OCI-LY3 (cell line): Measurements from ENCODE around the gene FGF7.

Source experiments
- H2AFZ ChIP-seq: fragments of 200-600, 300-600 bp; shearing (Covaris generic); 2 replicates; pipeline ENCODE4 v1.6.0; 2014; ENCODE audit warnings: antibody characterized with exemption, low read depth, low read length
- H3K27ac ChIP-seq: fragments of 200-600, 300-600 bp; sonication (generic); 2 replicates; pipeline ENCODE4 v1.5.1; 2014; ENCODE audit warnings: mild to moderate bottlenecking, low read length, moderate library complexity, mixed read lengths
- H3K27me3 ChIP-seq: fragments of 200-600, 300-600 bp; sonication (generic); 2 replicates; pipeline ENCODE4 v1.6.1; 2014; ENCODE audit warnings: low read depth, low read length, mixed read lengths
- H3K36me3 ChIP-seq: fragments of 200-600, 300-600 bp; sonication (generic); replicated peaks from 2 replicates; pipeline ENCODE3; 2014; ENCODE audit warnings: low read depth, low read length, mixed read lengths
- H3K4me1 ChIP-seq: fragments of 300-600, 200-600 bp; sonication (generic); 2 replicates; pipeline ENCODE4 v1.6.1; 2014; ENCODE audit warnings: low read length, mixed read lengths
- H3K4me2 ChIP-seq: fragments of 200-600, 300-600 bp; sonication (generic); 2 replicates; pipeline ENCODE4 v1.6.1; 2014; ENCODE audit warnings: low read length, mixed read lengths
- H3K4me3 ChIP-seq: fragments of 300-600, 200-600 bp; sonication (generic); 2 replicates; pipeline ENCODE4 v1.5.1; 2014; ENCODE audit warnings: antibody characterized with exemption, mild to moderate bottlenecking, low read length, moderate library complexity
- H3K79me2 ChIP-seq: fragments of 300-600, 200-600 bp; shearing (Covaris generic); 2 replicates; pipeline ENCODE4 v1.6.1; 2014; ENCODE audit warnings: mild to moderate bottlenecking, low read length, mixed read lengths
- H3K9ac ChIP-seq: fragments of 300-600, 200-600 bp; shearing (Covaris generic); 2 replicates; pipeline ENCODE4 v1.6.0; 2014; ENCODE audit warnings: mild to moderate bottlenecking, low read length, moderate library complexity
- H3K9me3 ChIP-seq: fragments of 200-600, 300-600 bp; shearing (Covaris generic); 2 replicates; pipeline ENCODE4 v1.6.1; 2014; ENCODE audit warnings: low read length, mixed read lengths; ENCODE audit not compliant: insufficient read depth
- H4K20me1 ChIP-seq: fragments of 200-600, 300-600 bp; sonication (generic); 2 replicates; pipeline ENCODE4 v1.6.1; 2016; ENCODE audit warnings: low read length, mixed read lengths; ENCODE audit not compliant: insufficient read depth
- CTCF ChIP-seq: fragments of 200-600, 300-600 bp; sonication (generic); IDR thresholded peaks from 2 replicates; pipeline ENCODE4 v1.5.1; 2014; ENCODE audit warnings: antibody characterized with exemption, low read length, low read depth
- EZH2phosphoT487 ChIP-seq: fragments of 200-600 bp; shearing (Covaris generic); IDR thresholded peaks from 2 replicates; pipeline ENCODE4 v1.6.1; 2018; ENCODE audit warnings: antibody characterized with exemption, mixed run types, low read depth

The FGF7 gene

DNA sequence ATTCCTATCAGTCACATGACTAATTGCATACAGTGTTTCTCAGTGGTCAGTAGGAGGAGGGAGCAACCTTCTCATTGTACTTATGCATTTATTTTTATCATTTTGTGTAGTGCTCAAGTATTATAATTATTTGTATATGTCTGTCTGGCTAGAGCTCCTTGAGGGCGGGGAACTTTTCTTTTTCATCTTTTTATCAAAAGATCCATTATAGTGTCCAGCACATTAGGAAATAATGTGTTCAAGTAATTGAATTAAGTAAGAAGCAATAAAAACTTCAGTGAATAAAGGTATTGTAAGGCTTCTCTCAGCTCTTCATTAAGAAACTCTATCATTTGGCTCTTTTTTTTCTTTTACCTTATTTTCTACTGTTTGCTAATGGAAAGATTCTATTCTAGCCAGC, 18.8 kb downstream of the FGF7 start:
- H4K20me1 ChIP-seq, result no peaks in the 10 kb centered on the region
- H3K4me3 ChIP-seq, result no peak overlapping the region
- H3K27ac ChIP-seq, result no peak overlapping the region
- no peak overlapping the region for H3K4me2 ChIP-seq
- no peaks in the 10 kb centered on the region for H3K79me2 ChIP-seq
- H3K4me1 ChIP-seq, result no peaks in the 10 kb centered on the region
- H3K36me3 ChIP-seq, result no peaks in the 10 kb centered on the region
- no peak overlapping the region for H2AFZ ChIP-seq
- no peaks in the 10 kb centered on the region for H3K27me3 ChIP-seq
- TF ChIP-seq CTCF (no peak), EZH2phosphoT487 (no peak)
- H3K9me3 ChIP-seq, result no peaks in the 10 kb centered on the region
- H3K9ac ChIP-seq, result no peak overlapping the region

GRCh38 chr15:49452595-49452994, 29.6 kb downstream of the FGF7 start:
- no peak overlapping the region for H3K4me2 ChIP-seq
- TF ChIP-seq CTCF, result no peak
- TF ChIP-seq EZH2phosphoT487, result no peak
- H3K9me3 ChIP-seq, result no peaks in the 10 kb centered on the region
- H3K4me1 ChIP-seq, result no peaks in the 10 kb centered on the region
- no peaks in the 10 kb centered on the region for H3K79me2 ChIP-seq
- H3K27me3 ChIP-seq, result no peaks in the 10 kb centered on the region
- H4K20me1 ChIP-seq, result no peaks in the 10 kb centered on the region
- no peaks in the 10 kb centered on the region for H3K36me3 ChIP-seq
- no peak overlapping the region for H3K9ac ChIP-seq
- H3K4me3 ChIP-seq, result no peak overlapping the region
- no peak overlapping the region for H3K27ac ChIP-seq
- no peak overlapping the region for H2AFZ ChIP-seq

DNA sequence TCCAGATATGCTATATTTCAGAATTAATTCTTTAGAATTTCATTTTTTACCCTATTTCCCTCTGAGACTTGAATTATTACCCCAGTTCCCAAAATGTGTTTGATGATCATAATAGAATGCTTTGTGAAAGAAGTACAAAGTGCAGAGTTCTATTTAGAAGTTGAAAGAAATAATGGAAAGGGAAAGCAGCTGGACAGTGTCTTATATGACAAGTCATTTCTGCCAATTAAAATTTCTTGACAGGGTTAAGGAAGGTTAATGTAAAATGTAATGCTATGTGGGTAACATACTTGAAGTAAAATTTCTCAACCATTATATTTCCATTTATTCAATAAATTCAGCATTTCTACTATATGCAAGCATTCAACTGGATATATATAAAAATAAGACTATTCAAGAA, 33.1 kb downstream of the FGF7 start:
- no peak overlapping the region for H3K4me2 ChIP-seq
- H3K79me2 ChIP-seq, result no peaks in the 10 kb centered on the region
- H3K27me3 ChIP-seq, result no peaks in the 10 kb centered on the region; the same call in 1 of the 2 replicates
- H4K20me1 ChIP-seq, result no peaks in the 10 kb centered on the region
- no peaks in the 10 kb centered on the region for H3K9me3 ChIP-seq
- no peaks in the 10 kb centered on the region for H3K36me3 ChIP-seq
- no peaks in the 10 kb centered on the region for H3K4me1 ChIP-seq
- no peak overlapping the region for H3K27ac ChIP-seq
- H2AFZ ChIP-seq, result no peak overlapping the region
- no peak overlapping the region for H3K9ac ChIP-seq
- TF ChIP-seq CTCF, result no peak
- no peak for TF ChIP-seq EZH2phosphoT487
- H3K4me3 ChIP-seq, result no peak overlapping the region

DNA sequence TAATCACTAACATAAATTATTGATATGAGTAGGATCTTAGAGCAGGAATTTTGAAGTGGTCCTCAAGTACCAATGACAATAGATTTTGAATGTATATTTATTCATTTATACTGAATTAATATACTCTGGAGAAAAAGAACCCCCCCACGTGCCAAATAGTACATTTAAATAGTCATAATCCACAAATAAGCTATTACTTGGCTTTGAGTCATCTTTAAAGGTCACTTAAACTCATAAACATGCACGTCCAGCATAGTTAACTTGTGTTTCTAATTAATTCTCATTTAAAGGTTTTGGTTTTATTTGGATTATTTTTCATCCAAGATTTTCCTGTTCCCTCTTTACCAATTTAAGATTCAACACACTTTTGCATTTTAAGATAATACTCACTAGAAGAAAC, 35.1 kb downstream of the FGF7 start:
- no peaks in the 10 kb centered on the region for H4K20me1 ChIP-seq
- no peak overlapping the region for H3K9ac ChIP-seq
- H3K4me1 ChIP-seq, result no peaks in the 10 kb centered on the region
- H3K27ac ChIP-seq, result no peak overlapping the region
- no peaks in the 10 kb centered on the region; the same call in 1 of the 2 replicates for H3K27me3 ChIP-seq
- no peak overlapping the region for H3K4me2 ChIP-seq
- H2AFZ ChIP-seq, result no peak overlapping the region
- H3K4me3 ChIP-seq, result no peak overlapping the region
- no peaks in the 10 kb centered on the region for H3K9me3 ChIP-seq
- H3K36me3 ChIP-seq, result no peaks in the 10 kb centered on the region
- H3K79me2 ChIP-seq, result no peaks in the 10 kb centered on the region
- TF ChIP-seq CTCF, result no peak
- TF ChIP-seq EZH2phosphoT487, result no peak
